Caco-2 (cell line): ENCODE measurements around the gene TUBA1A. TPM values are rescaled to one million over a fixed set of nuclear protein-coding genes. Genes with fewer than 3 reads are reported as not detected.

Source experiments
- total RNA-seq: library from RNA; stranded (reverse); gene quantifications from 2 replicates; pipeline ENCODE4 v1.2.3, GENCODE V29; 2022

Gene TUBA1A
- total RNA-seq, 1 experiment from 2014 or later, result 9.1 TPM

Other genes with a start within 250 kb of the TUBA1A start
- 249 and 257 TPM in 2 replicates for gene ARF3, start 231.6 kb downstream of the TUBA1A start, total RNA-seq
- gene WNT10B, start 217.3 kb downstream of the TUBA1A start, total RNA-seq, result 4.2 and 4.4 TPM in 2 replicates
- gene WNT1, start 210.8 kb downstream of the TUBA1A start, total RNA-seq, result 0.63 TPM in 1 of 2 replicates, not detected in the other
- gene DDN, start 189.7 kb downstream of the TUBA1A start, total RNA-seq, result 1.7 and 1.9 TPM in 2 replicates
- 60.3 and 61.4 TPM in 2 replicates for gene PRKAG1, start 170.3 kb downstream of the TUBA1A start, total RNA-seq
- gene KMT2D, start 128.3 kb downstream of the TUBA1A start, total RNA-seq, result 139 and 140 TPM in 2 replicates
- gene RHEBL1, start 119.1 kb downstream of the TUBA1A start, total RNA-seq, result 2.5 and 2.6 TPM in 2 replicates
- 0.16 TPM in 1 of 2 replicates, not detected in the other for gene DHH, start 94.3 kb downstream of the TUBA1A start, total RNA-seq
- 43.1 and 43.9 TPM in 2 replicates for gene LMBR1L, start 78.2 kb downstream of the TUBA1A start, total RNA-seq
- 1,866 and 1,882 TPM in 2 replicates for gene TUBA1B, start 57.7 kb downstream of the TUBA1A start, total RNA-seq
- 636 and 638 TPM in 2 replicates for gene TUBA1C, start 76.0 kb upstream of the TUBA1A start, total RNA-seq
- gene PRPH, start 106.1 kb upstream of the TUBA1A start, total RNA-seq, result 3.2 and 4.9 TPM in 2 replicates
- 134 and 135 TPM in 2 replicates for gene TROAP, start 134.2 kb upstream of the TUBA1A start, total RNA-seq
- 2.6 and 3.6 TPM in 2 replicates for gene C1QL4, start 148.1 kb upstream of the TUBA1A start, total RNA-seq
- gene DNAJC22, start 157.8 kb upstream of the TUBA1A start, total RNA-seq, result 40.6 and 47.7 TPM in 2 replicates
- 43.1 and 48.9 TPM in 2 replicates for gene SPATS2, start 178.4 kb upstream of the TUBA1A start, total RNA-seq